ENCODE measurements around the gene RNF11.

The RNF11 gene

GRCh38 chr1:51317798-51318197 is 81.7 kb downstream of the RNF11 start:
- DNase-seq = no peak

GRCh38 chr1:51320967-51321923 is 85.2 kb downstream of the RNF11 start:
- no peak for DNase-seq

GRCh38 chr1:51321924-51322280 is 85.8 kb downstream of the RNF11 start:
- no peak for DNase-seq

- DNase-seq = no peak
These were observed 86.5 kb downstream of the RNF11 start for GRCh38 chr1:51322417-51323101.
